GM12878 (cell line): ENCODE results near the gene METTL4. TPM values are rescaled to one million over a fixed set of nuclear protein-coding genes. Genes with fewer than 3 reads are reported as not detected.

Source experiments
- ATAC-seq: fragments of 200-7000 bp; cut with Tn5 transposase; 3 replicates; pipeline ENCODE4 v1.9.1; 2020; ENCODE audit warnings: mild to moderate bottlenecking, moderate library complexity
- BruUV-seq: library from RNA; stranded (reverse); fragments of 400-500 nt; replicated peaks from 2 replicates; lab custom pipeline; 2021; lab: Mats Ljungman, UMichigan
- CTCF ChIA-PET: fragments of 300-600 bp; sonication (Branson Sonifier 250); formaldehyde crosslinking; extraction: SDS; loops from one replicate; lab custom pipeline; 2021; ENCODE audit warnings: inconsistent platforms; lab: Yijun Ruan, JAX
- POLR2A ChIA-PET: fragments of 350-600 bp; formaldehyde crosslinking; extraction: SDS; loops from one replicate; lab custom pipeline; 2021; ENCODE audit warnings: inconsistent platforms; lab: Charles Lee
- RAD21 ChIA-PET: fragments of 300-600 bp; sonication (Branson Sonifier 250); formaldehyde crosslinking; loops from one replicate; lab custom pipeline; 2023; ENCODE audit warnings: antibody characterized with exemption; ENCODE audit not compliant: unreplicated experiment; lab: Charles Lee
- SMC1A ChIA-PET: fragments of 300-600 bp; sonication (Branson Sonifier 250); formaldehyde crosslinking; loops from one replicate; lab custom pipeline; 2023; ENCODE audit not compliant: unreplicated experiment, uncharacterized antibody; lab: Charles Lee
- DNase-seq: peaks from one replicate; pipeline ENCODE4 v3.0.0-alpha.2; 2011; ENCODE audit warnings: low read depth, low spot score
- FAIRE-seq: peaks from 3 replicates; lab custom pipeline; 2011; peaks lifted over from hg19 to GRCh38; lab: Jason Lieb, UNC
- H2AFZ ChIP-seq: 2 replicates; pipeline ENCODE4 v1.6.0; 2011; ENCODE audit warnings: low read depth, low read length, control low read depth; ENCODE audit not compliant: control insufficient read depth
- H3K27ac ChIP-seq: 2 replicates; pipeline ENCODE4 v1.5.1; 2011; ENCODE audit warnings: control low read depth; ENCODE audit not compliant: control insufficient read depth, insufficient read depth
- H3K27me3 ChIP-seq, 2 experiments: replicated peaks in 1 of 2; 2 replicates each; pipeline versions ENCODE4 v1.6.0 to v1.6.1; 2011; ENCODE audit warnings: low read length in 1 of 2; ENCODE audit not compliant: control insufficient read depth in 2 of 2, insufficient read depth in 2 of 2
- H3K36me3 ChIP-seq, 2 experiments: 2 replicates each; pipeline ENCODE4 v1.5.1; 2011; ENCODE audit warnings: low read length in 1 of 2; ENCODE audit not compliant: control insufficient read depth in 2 of 2, insufficient read depth in 2 of 2
- H3K4me1 ChIP-seq: 2 replicates; pipeline ENCODE4 v1.6.1; 2011; ENCODE audit warnings: mild to moderate bottlenecking, low read length, moderate library complexity, mixed read lengths; ENCODE audit not compliant: control insufficient read depth, insufficient read depth
- H3K4me2 ChIP-seq: 2 replicates; pipeline ENCODE4 v1.6.0; 2011; ENCODE audit warnings: control low read depth; ENCODE audit not compliant: control insufficient read depth, insufficient read depth
- H3K4me3 ChIP-seq: fragments of 200-600 bp; sonication (generic); 2 replicates; pipeline ENCODE4 v1.5.1; 2016
- H3K79me2 ChIP-seq: 2 replicates; pipeline ENCODE4 v1.6.0; 2011; ENCODE audit warnings: low read length; ENCODE audit not compliant: control insufficient read depth, insufficient read depth
- H3K9ac ChIP-seq: 2 replicates; pipeline ENCODE4 v1.8.0; 2011; ENCODE audit warnings: low read length, control low read depth, mixed read lengths; ENCODE audit not compliant: control insufficient read depth, insufficient read depth
- H3K9me3 ChIP-seq: replicated peaks from 3 replicates; pipeline ENCODE4 v1.5.1; 2011; ENCODE audit warnings: mild to moderate bottlenecking, low read length; ENCODE audit not compliant: control insufficient read depth, insufficient read depth
- H4K20me1 ChIP-seq: 2 replicates; pipeline ENCODE4 v1.6.0; 2011; ENCODE audit not compliant: control insufficient read depth, insufficient read depth
- BACH1 ChIP-seq: fragments of 450-650 bp; IDR thresholded peaks from 2 replicates; pipeline ENCODE4 v1.6.1; 2017; ENCODE audit warnings: mild to moderate bottlenecking, borderline replicate concordance
- BHLHE40 ChIP-seq, 2 experiments: fragments of 450-650 bp in 1 of 2; IDR thresholded peaks; 2 replicates each; pipeline ENCODE4 v1.6.1; 2011 to 2017; ENCODE audit warnings: low read depth in 2 of 2, borderline replicate concordance in 1 of 2, improper control_type of control experiment in 1 of 2, low read length in 1 of 2, mild to moderate bottlenecking in 1 of 2
- CEBPZ ChIP-seq: fragments of 150-350 bp; IDR thresholded peaks from 2 replicates; pipeline ENCODE4 v1.6.1; 2016; ENCODE audit warnings: low read depth, low read length
- CHD2 ChIP-seq: IDR thresholded peaks from 2 replicates; pipeline ENCODE4 v1.6.1; 2011; ENCODE audit warnings: low read depth, low read length, improper control_type of control experiment, borderline replicate concordance
- GABPA ChIP-seq: IDR thresholded peaks from 2 replicates; pipeline ENCODE4 v1.6.1; 2014; ENCODE audit warnings: antibody characterized with exemption, low read depth, mild to moderate bottlenecking, inconsistent platforms
- MYB ChIP-seq: fragments of 150-350 bp; IDR thresholded peaks from 2 replicates; pipeline ENCODE4 v1.6.1; 2014; ENCODE audit warnings: mild to moderate bottlenecking, low read depth, low read length, borderline replicate concordance
- RAD21 ChIP-seq: IDR thresholded peaks from 2 replicates; pipeline ENCODE4 v1.6.1; 2011; ENCODE audit warnings: mild to moderate bottlenecking, low read depth, low read length, moderate library complexity; ENCODE audit not compliant: insufficient read depth
- RFX5 ChIP-seq: IDR thresholded peaks from 2 replicates; pipeline ENCODE4 v1.6.1; 2011; ENCODE audit warnings: low read depth, low read length, improper control_type of control experiment
- SREBF2 ChIP-seq: IDR thresholded peaks from 2 replicates; pipeline ENCODE4 v1.6.1; 2012; ENCODE audit warnings: mild to moderate bottlenecking, low read length
- SUPT20H ChIP-seq: IDR thresholded peaks from 2 replicates; pipeline ENCODE4 v1.6.1; 2011; ENCODE audit warnings: low read depth, mild to moderate bottlenecking, low read length, moderate library complexity, borderline replicate concordance; ENCODE audit not compliant: control insufficient read depth
- TBL1XR1 ChIP-seq: IDR thresholded peaks from 2 replicates; pipeline ENCODE4 v1.6.1; 2012; ENCODE audit warnings: low read depth, low read length, improper control_type of control experiment
- USF2 ChIP-seq: IDR thresholded peaks from 2 replicates; pipeline ENCODE4 v1.6.1; 2011; ENCODE audit warnings: low read depth, low read length, improper control_type of control experiment, borderline replicate concordance
- ZNF24 ChIP-seq: fragments of 450-650 bp; IDR thresholded peaks from 2 replicates; pipeline ENCODE4 v1.6.1; 2017; ENCODE audit warnings: antibody characterized with exemption, mild to moderate bottlenecking
- ZNF384 ChIP-seq: IDR thresholded peaks from 2 replicates; pipeline ENCODE4 v1.6.1; 2012; ENCODE audit warnings: low read depth, mild to moderate bottlenecking, low read length, improper control_type of control experiment, borderline replicate concordance
- ZSCAN29 ChIP-seq: fragments of 450-650 bp; IDR thresholded peaks from 2 replicates; pipeline ENCODE4 v1.6.1; 2017; ENCODE audit warnings: mild to moderate bottlenecking, moderate library complexity
- WGBS: methylation state at CpG from one replicate; pipeline ENCODE4 v1.1.6; 2016; ENCODE audit warnings: low lambda C conversion rate; ENCODE audit not compliant: insufficient replicate concordance, insufficient coverage; ENCODE audit errors: missing lambda C conversion rate; 5-methylcytosine and 5-hydroxymethylcytosine counted together
- in situ Hi-C: fragments of 300-500 bp; cut with MboI; formaldehyde crosslinking; loops from 9 replicates; pipeline ENCODE4 v1.14.3; 2018; ENCODE audit warnings: mixed read lengths
- intact Hi-C: fragments of 100-400 bp; cut with micrococcal nuclease; formaldehyde crosslinking; loops from one replicate; pipeline ENCODE4 v1.14.2; 2022; ENCODE audit not compliant: unreplicated experiment
- polyA plus RNA-seq, 11 experiments: library from polyadenylated mRNA; depleted of rRNA in 4 of 11; unstranded in 6 of 11; stranded (reverse) in 5 of 11; fragments of >200 nt; fragmentation: Nextera tagmentation in 4 of 11; fragmentation: Illumina TruSeq in 1 of 11; extraction: Ambion mirVana in 4 of 11; extraction: Trizol in 1 of 11; gene quantifications; 1 replicate in 1 of 11; 2 replicates in 10 of 11; pipeline versions ENCODE4 v1.2.1 to v1.2.3, GENCODE V29; 2011 to 2016; ENCODE audit warnings: inconsistent platforms in 2 of 11, missing spikeins in 2 of 11, low read depth in 1 of 11
- total RNA-seq, 4 experiments: library from RNA; depleted of rRNA in 3 of 4; stranded (reverse); fragments of >200 nt in 3 of 4; fragmentation: Illumina TruSeq in 1 of 4; extraction: Trizol in 1 of 4; gene quantifications; 2 replicates each; pipeline versions ENCODE4 v1.2.1 to v1.2.3, GENCODE V29; 2013 to 2021
- TF ChIP-seq, protein P1 (sequence below): fragments of 450-650 bp; IDR thresholded peaks from 2 replicates; pipeline ENCODE4 v1.6.1; 2017; ENCODE audit warnings: mild to moderate bottlenecking, moderate library complexity

Gene METTL4
- total and polyA plus RNA-seq, 10 of the 15 experiments (the other 5 are each of a cell fraction or from before 2014, with no cell fraction given) = 4.9 to 15.2 (median 12.3) TPM

- Histone ChIP-seq H3K27ac (no peak overlapping the region), H3K27me3 (no peaks in the 10 kb centered on the region; a peak in 2 of 4 replicates), H4K20me1 (no peaks in the 10 kb centered on the region), H3K9me3 (no peaks in the 10 kb centered on the region), H3K4me2 (no peak overlapping the region), H2AFZ (no peak overlapping the region), H3K79me2 (no peaks in the 10 kb centered on the region), H3K4me3 (no peak overlapping the region), H3K4me1 (no peaks in the 10 kb centered on the region), H3K36me3 (no peaks in the 10 kb centered on the region), H3K9ac (no peak overlapping the region)
- ChIA-PET CTCF (no interaction called here), POLR2A (no interaction called here), SMC1A (interaction anchor here (1.2 kb wide), 1 partner anchor 23 kb away, joined by 3 read pairs; no protein-coding TSS in a partner anchor), RAD21 (no interaction called here)
- no peak for DNase-seq
- no peak for FAIRE-seq
- TF ChIP-seq ZSCAN29 = no peak
- no peak for TF ChIP-seq USF2
- no peak for TF ChIP-seq BHLHE40 (IDR thresholded peaks at IDR 0.05; ENCODE audit: borderline replicate concordance in 1 of 2, low read depth in 2 of 2, low read length in 1 of 2)
- no peak for TF ChIP-seq BACH1
- TF ChIP-seq SUPT20H = no peak
- TF ChIP-seq RFX5 = no peak
- TF ChIP-seq ZNF384 = no peak
- no peak for TF ChIP-seq GABPA
- no peak for TF ChIP-seq CEBPZ
- TF ChIP-seq TBL1XR1 = no peak
- TF ChIP-seq RAD21 = no peak
- TF ChIP-seq, protein P1, sequence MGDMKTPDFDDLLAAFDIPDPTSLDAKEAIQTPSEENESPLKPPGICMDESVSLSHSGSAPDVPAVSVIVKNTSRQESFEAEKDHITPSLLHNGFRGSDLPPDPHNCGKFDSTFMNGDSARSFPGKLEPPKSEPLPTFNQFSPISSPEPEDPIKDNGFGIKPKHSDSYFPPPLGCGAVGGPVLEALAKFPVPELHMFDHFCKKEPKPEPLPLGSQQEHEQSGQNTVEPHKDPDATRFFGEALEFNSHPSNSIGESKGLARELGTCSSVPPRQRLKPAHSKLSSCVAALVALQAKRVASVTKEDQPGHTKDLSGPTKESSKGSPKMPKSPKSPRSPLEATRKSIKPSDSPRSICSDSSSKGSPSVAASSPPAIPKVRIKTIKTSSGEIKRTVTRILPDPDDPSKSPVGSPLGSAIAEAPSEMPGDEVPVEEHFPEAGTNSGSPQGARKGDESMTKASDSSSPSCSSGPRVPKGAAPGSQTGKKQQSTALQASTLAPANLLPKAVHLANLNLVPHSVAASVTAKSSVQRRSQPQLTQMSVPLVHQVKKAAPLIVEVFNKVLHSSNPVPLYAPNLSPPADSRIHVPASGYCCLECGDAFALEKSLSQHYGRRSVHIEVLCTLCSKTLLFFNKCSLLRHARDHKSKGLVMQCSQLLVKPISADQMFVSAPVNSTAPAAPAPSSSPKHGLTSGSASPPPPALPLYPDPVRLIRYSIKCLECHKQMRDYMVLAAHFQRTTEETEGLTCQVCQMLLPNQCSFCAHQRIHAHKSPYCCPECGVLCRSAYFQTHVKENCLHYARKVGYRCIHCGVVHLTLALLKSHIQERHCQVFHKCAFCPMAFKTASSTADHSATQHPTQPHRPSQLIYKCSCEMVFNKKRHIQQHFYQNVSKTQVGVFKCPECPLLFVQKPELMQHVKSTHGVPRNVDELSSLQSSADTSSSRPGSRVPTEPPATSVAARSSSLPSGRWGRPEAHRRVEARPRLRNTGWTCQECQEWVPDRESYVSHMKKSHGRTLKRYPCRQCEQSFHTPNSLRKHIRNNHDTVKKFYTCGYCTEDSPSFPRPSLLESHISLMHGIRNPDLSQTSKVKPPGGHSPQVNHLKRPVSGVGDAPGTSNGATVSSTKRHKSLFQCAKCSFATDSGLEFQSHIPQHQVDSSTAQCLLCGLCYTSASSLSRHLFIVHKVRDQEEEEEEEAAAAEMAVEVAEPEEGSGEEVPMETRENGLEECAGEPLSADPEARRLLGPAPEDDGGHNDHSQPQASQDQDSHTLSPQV = no peak
- TF ChIP-seq SREBF2 = no peak
- TF ChIP-seq ZNF24 = no peak
- no peak for TF ChIP-seq MYB
- TF ChIP-seq CHD2 = no peak
- no peak for ATAC-seq
- in situ Hi-C loops = no loop called here
- 86% methylated on average over 1 of the region's 1 CpG for WGBS
- no TSS peak for BruUV-seq
- intact Hi-C loops = no loop called here
These were observed 75.9 kb downstream of the METTL4 start for GRCh38 chr18:2495381-2495780.
